Common myeloid progenitor, CD34-positive (primary cell): ENCODE measurements around the gene SPINK7.
"Not testable (repeated sequence)": the region's sequence is repeated elsewhere in the genome, so short reads cannot be mapped to it uniquely, and the experiment has no call there.

Experiments used
- CTCF ChIA-PET: fragments of 350-600 bp; sonication (Branson Sonifier 250); formaldehyde crosslinking; loops from one replicate; lab custom pipeline; 2021; ENCODE audit warnings: antibody characterized with exemption; lab: Charles Lee
- POLR2A ChIA-PET: fragments of 350-600 bp; sonication (Branson Sonifier 250); formaldehyde crosslinking; loops from one replicate; lab custom pipeline; 2021; ENCODE audit warnings: antibody characterized with exemption; lab: Charles Lee
- DNase-seq, 3 donors: peaks; one replicate each; pipeline versions ENCODE4 v3.0.0 to v3.0.0-alpha.2; 2013
- H3K27ac ChIP-seq, 2 experiments: 1 replicate in 1 of 2; 2 replicates in 1 of 2; pipeline ENCODE4 v1.7.0; 2013; ENCODE audit warnings: inconsistent platforms in 2 of 2, low read length in 2 of 2, mild to moderate bottlenecking in 2 of 2, low read depth in 1 of 2, moderate library complexity in 1 of 2; ENCODE audit not compliant: severe bottlenecking in 2 of 2, insufficient read depth in 1 of 2, poor library complexity in 1 of 2
- H3K27me3 ChIP-seq, 5 experiments: replicated peaks in 2 of 5; 1 replicate in 3 of 5; 2 replicates in 2 of 5; pipeline versions ENCODE4 v1.6.1 to v1.7.0; 2013; ENCODE audit warnings: low read length in 4 of 5, mild to moderate bottlenecking in 2 of 5, moderate library complexity in 2 of 5, inconsistent platforms in 1 of 5; ENCODE audit not compliant: insufficient read depth in 5 of 5, control insufficient read depth in 4 of 5
- H3K36me3 ChIP-seq, 4 experiments: 1 replicate in 2 of 4; 2 replicates in 2 of 4; pipeline versions ENCODE4 v1.6.1 to v1.7.0; 2013; ENCODE audit warnings: low read length in 3 of 4, control low read depth in 1 of 4, mild to moderate bottlenecking in 1 of 4; ENCODE audit not compliant: control insufficient read depth in 4 of 4, insufficient read depth in 4 of 4
- H3K4me1 ChIP-seq, 4 experiments: 1 replicate in 3 of 4; 2 replicates in 1 of 4; pipeline versions ENCODE4 v1.6.1 to v1.7.1; 2013; ENCODE audit warnings: low read length in 3 of 4, mild to moderate bottlenecking in 3 of 4, control low read depth in 1 of 4, inconsistent platforms in 1 of 4, moderate library complexity in 1 of 4; ENCODE audit not compliant: control insufficient read depth in 4 of 4, insufficient read depth in 4 of 4; ENCODE audit errors: control extremely low read depth in 1 of 4
- H3K4me3 ChIP-seq, 7 experiments: 1 replicate in 4 of 7; 2 replicates in 3 of 7; pipeline versions ENCODE4 v1.5.1 to v1.7.0; 2013; ENCODE audit warnings: mild to moderate bottlenecking in 7 of 7, low read length in 6 of 7, moderate library complexity in 6 of 7, inconsistent platforms in 2 of 7, low read depth in 2 of 7, control low read depth in 1 of 7; ENCODE audit not compliant: insufficient read depth in 4 of 7, control insufficient read depth in 1 of 7; ENCODE audit errors: extremely low read depth in 1 of 7
- H3K9me3 ChIP-seq, 5 experiments: 1 replicate in 4 of 5; 2 replicates in 1 of 5; pipeline versions ENCODE4 v1.6.1 to v1.7.1; 2013; ENCODE audit warnings: low read length in 4 of 5, mild to moderate bottlenecking in 2 of 5, inconsistent platforms in 1 of 5, low read depth in 1 of 5, moderate library complexity in 1 of 5; ENCODE audit not compliant: control insufficient read depth in 4 of 5, insufficient read depth in 2 of 5; ENCODE audit errors: control extremely low read depth in 1 of 5
- WGBS: methylation state at CpG from one replicate; pipeline ENCODE4 v1.1.5; 2013; ENCODE audit not compliant: insufficient coverage; 5-methylcytosine and 5-hydroxymethylcytosine counted together

Gene SPINK7

DNA sequence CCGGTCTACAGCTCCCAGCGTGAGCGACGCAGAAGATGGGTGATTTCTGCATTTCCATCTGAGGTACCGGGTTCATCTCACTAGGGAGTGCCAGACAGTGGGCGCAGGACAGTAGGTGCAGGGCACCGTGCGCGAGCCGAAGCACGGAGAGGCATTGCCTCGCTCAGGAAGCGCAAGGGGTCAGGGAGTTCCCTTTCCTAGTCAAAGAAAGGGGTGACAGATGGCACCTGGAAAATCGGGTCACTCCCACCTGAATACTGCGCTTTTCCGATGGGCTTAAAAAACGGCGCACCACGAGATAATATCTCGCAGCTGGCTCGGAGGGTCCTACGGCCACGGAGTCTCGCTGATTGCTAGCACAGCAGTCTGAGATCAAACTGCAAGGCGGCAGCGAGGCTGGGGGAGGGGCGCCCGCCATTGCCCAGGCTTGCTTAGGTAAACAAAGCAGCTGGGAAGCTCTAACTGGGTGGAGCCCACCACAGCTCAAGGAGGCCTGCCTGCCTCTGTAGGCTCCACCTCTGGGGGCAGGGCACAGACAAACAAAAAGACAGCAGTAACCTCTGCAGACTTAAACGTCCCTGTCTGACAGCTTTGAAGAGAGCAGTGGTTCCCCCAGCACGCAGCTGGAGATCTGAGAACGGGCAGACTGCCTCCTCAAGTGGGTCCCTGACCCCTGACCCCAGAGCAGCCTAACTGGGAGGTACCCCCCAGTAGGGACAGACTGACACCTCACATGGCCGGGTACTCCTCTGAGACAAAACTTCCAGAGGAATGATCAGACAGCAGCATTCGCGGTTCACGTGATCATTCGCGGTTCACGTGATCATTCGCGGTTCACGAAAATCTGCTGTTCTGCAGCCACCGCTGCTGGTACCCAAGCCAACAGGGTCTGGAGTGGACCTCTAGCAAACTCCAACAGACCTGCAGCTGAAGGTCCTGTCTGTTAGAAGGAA is 8.1 kb downstream of the SPINK7 start:
- H3K27me3 ChIP-seq, CTCF ChIA-PET, H3K36me3 ChIP-seq, H3K4me1 ChIP-seq, H3K9me3 ChIP-seq, POLR2A ChIA-PET, H3K27ac ChIP-seq: not testable (repeated sequence)
- DNase-seq = peak in 2 of 3 donors; percentile 2 to 4
- H3K4me3 ChIP-seq = peak overlapping the region in 5 of 7 experiments; percentile 23 to 70 (median 54)
- 59% methylated on average over 18 of the region's 42 CpGs for WGBS

GRCh38 chr5:148333262-148333849 is 21.1 kb downstream of the SPINK7 start:
- Histone ChIP-seq H3K36me3 (no peaks in the 10 kb centered on the region), H3K27me3 (no peaks in the 10 kb centered on the region), H3K4me3 (no peak overlapping the region), H3K27ac (no peak overlapping the region), H3K9me3 (no peaks in the 10 kb centered on the region), H3K4me1 (no peaks in the 10 kb centered on the region)
- no peak for DNase-seq
- ChIA-PET POLR2A (no interaction called here), CTCF (no interaction called here)
- 90% methylated on average over 4 of the region's 4 CpGs for WGBS

- ChIA-PET POLR2A (interaction anchor here (0.7 kb wide), 1 partner anchor 21 kb away, joined by 3 read pairs; no protein-coding TSS in a partner anchor), CTCF (interaction anchor here (0.7 to 1.6 kb wide), 3 partner anchors 48 to 353 kb away, joined by 3 to 4 read pairs (median 3); no protein-coding TSS in a partner anchor)
- H3K27me3 ChIP-seq = no peaks in the 10 kb centered on the region
- H3K27ac ChIP-seq = no peak within 1 kb of the TSS
- no peaks in the 10 kb centered on the region for H3K4me1 ChIP-seq
- DNase-seq = no peak
- H3K36me3 ChIP-seq = no peaks in the 10 kb centered on the region
- WGBS = 100% methylated on average over 2 of the region's 3 CpGs
- no peaks in the 10 kb centered on the region for H3K9me3 ChIP-seq
- H3K4me3 ChIP-seq = no peak within 1 kb of the TSS
Observed at GRCh38 chr5:148335259-148335658, 23.0 kb downstream of the SPINK7 start, which contains the start of gene SPINK9. Gene SPINK9, plus strand, starts transcription at chr5:148335559. Its CDS starts 55 bp downstream, at chr5:148335614.

GRCh38 chr5:148336704-148337435 is 24.6 kb downstream of the SPINK7 start:
- ChIA-PET CTCF (interaction anchor here (0.7 kb wide), 1 partner anchor 14 kb away, joined by 3 read pairs; no protein-coding TSS in a partner anchor), POLR2A (no interaction called here)
- H3K36me3 ChIP-seq = no peaks in the 10 kb centered on the region
- H3K9me3 ChIP-seq = no peaks in the 10 kb centered on the region
- H3K4me3 ChIP-seq = no peak overlapping the region
- H3K27me3 ChIP-seq = no peaks in the 10 kb centered on the region
- DNase-seq = peak in 2 of 3 donors; percentile 2 to 3
- WGBS = 100% methylated on average over 1 of the region's 3 CpGs
- H3K27ac ChIP-seq = no peak overlapping the region
- H3K4me1 ChIP-seq = no peaks in the 10 kb centered on the region

- Histone ChIP-seq H3K36me3 (no peaks in the 10 kb centered on the region), H3K4me1 (no peaks in the 10 kb centered on the region), H3K9me3 (no peaks in the 10 kb centered on the region), H3K4me3 (no peak overlapping the region), H3K27me3 (no peaks in the 10 kb centered on the region), H3K27ac (no peak overlapping the region)
- ChIA-PET CTCF (no interaction called here), POLR2A (no interaction called here)
- DNase-seq = no peak
- WGBS = no CpG with 5 or more reads among the region's 2 CpGs
Observed at GRCh38 chr5:148342371-148343045, 30.3 kb downstream of the SPINK7 start.

GRCh38 chr5:148343046-148343407 is 30.8 kb downstream of the SPINK7 start:
- CTCF ChIA-PET = no interaction called here

More at GRCh38 chr5:148343046-148343407, 30.8 kb downstream of the SPINK7 start:
- Histone ChIP-seq H3K27me3 (no peaks in the 10 kb centered on the region), H3K4me3 (no peak overlapping the region), H3K36me3 (no peaks in the 10 kb centered on the region), H3K4me1 (no peaks in the 10 kb centered on the region), H3K27ac (no peak overlapping the region), H3K9me3 (no peaks in the 10 kb centered on the region)
- POLR2A ChIA-PET = no interaction called here
- no peak for DNase-seq
- WGBS = 95% methylated on average over 2 of the region's 2 CpGs
